ENCODE measurements around the gene RALBP1.

The RALBP1 gene

DNA sequence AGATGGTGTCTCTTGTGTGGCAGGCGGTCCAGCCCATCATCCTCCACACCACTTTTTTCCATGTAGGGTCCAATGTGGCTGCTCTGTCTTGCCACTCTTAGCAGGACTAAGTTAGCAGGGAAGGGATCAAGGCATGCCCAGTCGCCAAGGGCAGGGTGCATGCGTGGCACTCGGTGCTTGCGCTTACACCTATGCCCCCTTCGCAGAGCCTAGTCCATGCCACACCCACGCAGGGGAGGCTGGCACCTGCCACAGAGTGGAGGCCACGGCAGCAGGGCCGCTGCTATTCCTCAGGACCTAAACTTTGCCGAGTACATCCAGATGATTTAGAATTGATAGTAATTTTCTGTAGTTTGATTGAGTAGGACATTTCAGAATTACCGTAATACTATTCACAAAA lies 59.5 kb downstream of the RALBP1 start:
- in situ Hi-C loops (cut with MboI; ENCODE audit: low sequenced_read_pairs, unreplicated experiment): loop anchor here (25.0 kb wide), 1 partner anchor 898 kb away; no protein-coding TSS in a partner anchor
- no peak for DNase-seq (ENCODE audit: low spot score)
- no peak for TF ChIP-seq CTCF (IDR thresholded peaks at IDR 0.05; ENCODE audit: borderline replicate concordance, control extremely low read depth, extremely low read depth, insufficient read depth, missing control alignments)

DNA sequence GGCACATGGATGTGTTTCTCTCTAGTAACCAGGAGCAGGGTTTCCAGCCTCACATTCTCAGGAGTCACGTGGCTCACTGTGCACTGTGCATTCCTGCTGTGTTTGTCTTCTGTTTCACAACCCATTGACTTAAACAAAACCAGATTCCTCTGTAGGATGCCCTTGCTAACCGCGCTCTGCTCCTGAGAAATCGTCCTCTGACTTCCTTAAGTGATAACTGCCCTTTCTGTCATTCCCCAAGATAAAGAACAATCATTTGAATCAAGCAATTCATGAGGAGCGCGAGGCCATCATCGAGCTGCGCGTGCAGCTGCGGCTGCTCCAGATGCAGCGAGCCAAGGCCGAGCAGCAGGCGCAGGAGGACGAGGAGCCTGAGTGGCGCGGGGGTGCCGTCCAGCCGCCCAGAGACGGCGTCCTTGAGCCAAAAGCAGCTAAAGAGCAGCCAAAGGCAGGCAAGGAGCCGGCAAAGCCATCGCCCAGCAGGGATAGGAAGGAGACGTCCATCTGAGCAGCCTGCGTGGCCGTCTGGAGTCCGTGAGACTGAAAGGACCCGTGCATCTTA lies 60.2 kb downstream of the RALBP1 start:
- TF ChIP-seq CTCF (IDR thresholded peaks at IDR 0.05; ENCODE audit: borderline replicate concordance, control extremely low read depth, extremely low read depth, insufficient read depth, missing control alignments): no peak
- in situ Hi-C loops (cut with MboI; ENCODE audit: low sequenced_read_pairs, unreplicated experiment): loop anchor here (25.0 kb wide), 1 partner anchor 898 kb away; no protein-coding TSS in a partner anchor
- no peak for DNase-seq (ENCODE audit: low spot score)

GRCh38 chr18:9536354-9537152 lies 61.2 kb downstream of the RALBP1 start:
- in situ Hi-C loops (cut with MboI; ENCODE audit: low sequenced_read_pairs, unreplicated experiment): loop anchor here (25.0 kb wide), 1 partner anchor 899 kb away; no protein-coding TSS in a partner anchor

GRCh38 chr18:9537677-9538076 lies 62.4 kb downstream of the RALBP1 start:
- TF ChIP-seq CTCF (IDR thresholded peaks at IDR 0.05; ENCODE audit: borderline replicate concordance, control extremely low read depth, extremely low read depth, insufficient read depth, missing control alignments): no peak
- in situ Hi-C loops (cut with MboI; ENCODE audit: low sequenced_read_pairs, unreplicated experiment): loop anchor here (25.0 kb wide), 1 partner anchor 900 kb away; no protein-coding TSS in a partner anchor
- DNase-seq (ENCODE audit: low spot score): no peak

More at GRCh38 chr18:9536354-9537152, 61.2 kb downstream of the RALBP1 start:
- no peak for DNase-seq (ENCODE audit: low spot score)
- no peak for TF ChIP-seq CTCF (IDR thresholded peaks at IDR 0.05; ENCODE audit: borderline replicate concordance, control extremely low read depth, extremely low read depth, insufficient read depth, missing control alignments)

DNA sequence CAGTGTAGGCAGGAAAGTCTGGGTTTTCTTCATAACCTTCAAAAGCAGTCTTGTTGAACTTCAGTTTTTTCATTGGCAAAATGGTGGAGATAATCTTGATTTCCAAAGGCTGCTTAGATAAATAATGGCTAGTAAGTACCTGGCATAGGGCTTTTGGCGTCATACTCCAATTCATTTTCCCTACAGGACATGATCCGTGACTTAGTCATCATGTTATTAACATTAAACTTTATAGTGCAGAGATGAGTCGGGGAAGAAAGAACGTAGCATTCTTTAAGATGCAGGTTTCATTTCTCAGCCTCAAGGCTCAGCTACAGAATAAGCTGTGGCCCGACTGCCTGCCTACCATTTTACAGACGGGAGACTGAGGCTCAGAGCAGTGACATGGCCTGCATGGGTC lies 64.0 kb downstream of the RALBP1 start:
- in situ Hi-C loops (cut with MboI; ENCODE audit: low sequenced_read_pairs, unreplicated experiment): loop anchor here (25.0 kb wide), 1 partner anchor 902 kb away; no protein-coding TSS in a partner anchor
- DNase-seq (ENCODE audit: low spot score): no peak
- TF ChIP-seq CTCF (IDR thresholded peaks at IDR 0.05; ENCODE audit: borderline replicate concordance, control extremely low read depth, extremely low read depth, insufficient read depth, missing control alignments): no peak

- no peak for TF ChIP-seq CTCF (IDR thresholded peaks at IDR 0.05; ENCODE audit: borderline replicate concordance, control extremely low read depth, extremely low read depth, insufficient read depth, missing control alignments)
- in situ Hi-C loops (cut with MboI; ENCODE audit: low sequenced_read_pairs, unreplicated experiment): loop anchor here (25.0 kb wide), 1 partner anchor 903 kb away; no protein-coding TSS in a partner anchor
- no peak for DNase-seq (ENCODE audit: low spot score)
These were observed 64.6 kb downstream of the RALBP1 start for GRCh38 chr18:9539938-9540337.

Measured in GM13976 (cell line).